IMR-90 (cell line): ENCODE data around the gene SOWAHB. TPM values are rescaled to one million over a fixed set of nuclear protein-coding genes. Genes with fewer than 3 reads are reported as not detected.

Experiments used
- ATAC-seq: fragments of 200-7000 bp; cut with Tn5 transposase; 2 replicates; pipeline ENCODE4 v1.9.1; 2020; ENCODE audit warnings: low read depth, mild to moderate bottlenecking, moderate library complexity
- BruUV-seq: library from RNA; stranded (reverse); fragments of 400-500 nt; replicated peaks from 2 replicates; lab custom pipeline; 2021; lab: Mats Ljungman, UMichigan
- CTCF ChIA-PET: fragments of 300-600 bp; formaldehyde crosslinking; extraction: SDS; loops from one replicate; lab custom pipeline; 2021; ENCODE audit warnings: antibody characterized with exemption; lab: Yijun Ruan, JAX
- POLR2A ChIA-PET: fragments of 300-600 bp; sonication (Branson Sonifier 250); formaldehyde crosslinking; loops from one replicate; lab custom pipeline; 2022; ENCODE audit warnings: antibody characterized with exemption; ENCODE audit not compliant: unreplicated experiment; lab: Charles Lee
- DNase-seq: peaks from one replicate; pipeline ENCODE4 v3.0.0; 2013
- H2AFZ ChIP-seq: replicated peaks from 2 replicates; pipeline ENCODE3; 2013; ENCODE audit warnings: low read length, mild to moderate bottlenecking; ENCODE audit not compliant: poor library complexity
- H2AK5ac ChIP-seq: 2 replicates; pipeline ENCODE4 v1.6.1; 2013; ENCODE audit warnings: low read depth, low read length, inconsistent platforms
- H2AK9ac ChIP-seq: replicated peaks from 2 replicates; pipeline ENCODE3; 2013; ENCODE audit warnings: mild to moderate bottlenecking, low read depth, low read length, moderate library complexity; ENCODE audit not compliant: poor library complexity
- H2BK120ac ChIP-seq: 2 replicates; pipeline ENCODE4 v1.6.1; 2013; ENCODE audit warnings: low read depth, low read length, inconsistent platforms
- H2BK15ac ChIP-seq: 3 replicates; pipeline ENCODE4 v1.6.1; 2013; ENCODE audit warnings: low read depth, low read length, inconsistent platforms
- H2BK20ac ChIP-seq: 2 replicates; pipeline ENCODE4 v1.6.1; 2013; ENCODE audit warnings: low read depth, mild to moderate bottlenecking, inconsistent platforms, low read length, moderate library complexity
- H2BK5ac ChIP-seq: 2 replicates; pipeline ENCODE4 v1.6.1; 2013; ENCODE audit warnings: mild to moderate bottlenecking, low read depth, low read length, inconsistent platforms; ENCODE audit not compliant: poor library complexity, severe bottlenecking
- H3K14ac ChIP-seq: replicated peaks from 2 replicates; pipeline ENCODE4 v1.6.1; 2013; ENCODE audit warnings: low read depth, low read length, inconsistent platforms
- H3K18ac ChIP-seq: 2 replicates; pipeline ENCODE4 v1.6.1; 2013; ENCODE audit warnings: low read depth, low read length, control low read depth
- H3K23ac ChIP-seq: 2 replicates; pipeline ENCODE4 v1.6.1; 2013; ENCODE audit warnings: low read depth, low read length, inconsistent platforms
- H3K27ac ChIP-seq: 2 replicates; pipeline ENCODE4 v1.5.1; 2013; ENCODE audit warnings: mild to moderate bottlenecking, control low read depth, low read length; ENCODE audit not compliant: insufficient read depth
- H3K27me3 ChIP-seq: 2 replicates; pipeline ENCODE4 v1.6.1; 2013; ENCODE audit warnings: low read length; ENCODE audit not compliant: control insufficient read depth, insufficient read depth
- H3K36me3 ChIP-seq: 2 replicates; pipeline ENCODE4 v1.6.1; 2013; ENCODE audit warnings: low read length, mixed read lengths; ENCODE audit not compliant: control insufficient read depth, insufficient read depth
- H3K4ac ChIP-seq: 2 replicates; pipeline ENCODE4 v1.6.1; 2013; ENCODE audit warnings: low read depth, low read length, inconsistent platforms
- H3K4me1 ChIP-seq: 2 replicates; pipeline ENCODE4 v1.6.1; 2013; ENCODE audit warnings: low read length, mixed read lengths; ENCODE audit not compliant: control insufficient read depth, insufficient read depth
- H3K4me2 ChIP-seq: 2 replicates; pipeline ENCODE4 v1.6.1; 2013; ENCODE audit warnings: low read depth, mild to moderate bottlenecking, control low read depth, low read length, moderate library complexity
- H3K4me3 ChIP-seq: 2 replicates; pipeline ENCODE4 v1.5.1; 2013; ENCODE audit warnings: low read depth, mild to moderate bottlenecking, control low read depth, low read length, moderate library complexity; ENCODE audit not compliant: insufficient read depth
- H3K56ac ChIP-seq: 2 replicates; pipeline ENCODE4 v1.6.1; 2013; ENCODE audit warnings: low read length, inconsistent platforms; ENCODE audit not compliant: insufficient read depth; ENCODE audit errors: extremely low read depth
- H3K79me1 ChIP-seq, 2 experiments: 2 replicates each; pipeline ENCODE4 v1.6.1; 2013; ENCODE audit warnings: low read length in 2 of 2, inconsistent platforms in 1 of 2, low read depth in 1 of 2
- H3K9ac ChIP-seq: 2 replicates; pipeline ENCODE4 v1.6.1; 2013; ENCODE audit warnings: low read depth, low read length, control low read depth
- H3K9me1 ChIP-seq: 2 replicates; pipeline ENCODE4 v1.6.1; 2013; ENCODE audit warnings: low read length, inconsistent platforms; ENCODE audit not compliant: insufficient read depth
- H3K9me3 ChIP-seq: 2 replicates; pipeline ENCODE4 v1.6.1; 2013; ENCODE audit warnings: low read length; ENCODE audit not compliant: control insufficient read depth, insufficient read depth
- H4K20me1 ChIP-seq: 2 replicates; pipeline ENCODE4 v1.6.1; 2013; ENCODE audit warnings: low read length, inconsistent platforms; ENCODE audit not compliant: insufficient read depth
- H4K5ac ChIP-seq: 2 replicates; pipeline ENCODE4 v1.6.1; 2013; ENCODE audit warnings: mild to moderate bottlenecking, low read depth, low read length, control low read depth
- H4K8ac ChIP-seq, 2 experiments: 2 replicates each; pipeline ENCODE4 v1.6.1; 2013; ENCODE audit warnings: low read depth in 2 of 2, low read length in 2 of 2, control low read depth in 1 of 2, inconsistent platforms in 1 of 2
- H4K91ac ChIP-seq: 2 replicates; pipeline ENCODE4 v1.6.1; 2013; ENCODE audit warnings: low read depth, low read length, inconsistent platforms; ENCODE audit not compliant: insufficient read depth
- NFE2L2 ChIP-seq: fragments of 150-350 bp; IDR thresholded peaks from 2 replicates; pipeline ENCODE4 v1.6.1; 2016; ENCODE audit warnings: low read depth, mild to moderate bottlenecking, low read length
- WGBS, 2 experiments: methylation state at CpG; one replicate each; pipeline versions ENCODE4 v1.1.5 to v1.1.7; 2013; ENCODE audit warnings: missing lambda C conversion rate in 2 of 2; ENCODE audit not compliant: insufficient read length in 1 of 2; ENCODE audit errors: extremely low coverage in 2 of 2; 5-methylcytosine and 5-hydroxymethylcytosine counted together
- dilution Hi-C: fragments of 300-500 bp; cut with HindIII; formaldehyde crosslinking; loops from one replicate; pipeline ENCODE4 v1.14.3; 2018; ENCODE audit warnings: low sequenced_read_pairs; ENCODE audit not compliant: unreplicated experiment
- in situ Hi-C: fragments of 300-500 bp; cut with MboI; formaldehyde crosslinking; loops from 3 replicates; pipeline ENCODE4 v1.14.3; 2019; ENCODE audit warnings: low sequenced_read_pairs, inconsistent platforms, mixed read lengths
- intact Hi-C: fragments of 100-400 bp; cut with micrococcal nuclease; formaldehyde crosslinking; loops from 2 replicates; pipeline ENCODE4 v1.10.0; 2022
- polyA plus RNA-seq, 3 experiments: library from polyadenylated mRNA; depleted of rRNA; stranded (reverse); fragments of >200 nt; gene quantifications; 2 replicates each; pipeline ENCODE4 v1.2.3, GENCODE V29; 2012; ENCODE audit warnings: low replicate concordance in 1 of 3
- total RNA-seq: library from RNA; depleted of rRNA; stranded (reverse); fragments of >200 nt; gene quantifications from 2 replicates; pipeline ENCODE4 v1.2.3, GENCODE V29; 2012

The SOWAHB gene
- total and polyA plus RNA-seq, 2 of the 4 experiments (the other 2 are of a cell fraction): not detected

DNA sequence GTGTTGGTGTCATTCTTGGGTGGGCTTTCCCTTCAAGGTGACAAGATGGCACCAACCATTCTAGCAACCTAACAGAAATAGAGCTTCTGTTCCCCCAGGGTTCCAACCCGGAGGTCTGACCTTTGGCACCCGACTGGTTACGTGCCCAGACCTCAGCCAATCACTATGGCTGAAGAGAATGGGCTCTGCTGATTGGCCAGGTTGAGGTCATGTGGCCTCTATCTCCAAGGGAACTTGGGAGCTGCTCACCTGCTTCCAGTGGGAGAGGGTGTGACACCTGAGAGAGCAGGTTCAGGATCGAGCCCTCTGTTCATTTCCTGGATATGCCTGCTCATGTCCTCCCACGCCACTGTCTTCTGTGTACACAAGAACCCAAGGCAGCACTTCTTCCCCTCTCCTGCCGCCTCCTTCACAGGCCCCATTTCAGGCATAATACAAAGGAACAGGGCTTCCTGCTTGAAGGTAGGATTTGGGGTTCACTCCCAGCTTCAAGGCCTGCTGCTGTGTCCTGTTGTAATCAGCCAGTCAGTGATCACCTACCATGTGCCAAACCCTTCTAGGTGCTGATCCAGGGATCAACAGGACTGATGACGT is 11.0 kb downstream of the SOWAHB start:
- Histone ChIP-seq H2BK5ac (no peak overlapping the region), H2BK120ac (no peak overlapping the region), H2BK15ac (no peak overlapping the region), H2AK9ac (no peak overlapping the region), H4K91ac (peak overlapping the region; percentile 41; the same call in 1 of the 2 replicates), H3K27me3 (no peaks in the 10 kb centered on the region), H3K4me2 (no peak overlapping the region), H3K9ac (no peak overlapping the region), H3K27ac (no peak overlapping the region), H2AFZ (peak overlapping the region; percentile 5), H3K4ac (no peak overlapping the region), H4K8ac (no peak overlapping the region), H3K9me1 (peaks cover 4% of the 10 kb centered on the region; the same call in 1 of the 2 replicates), H3K79me1 (no peaks in the 10 kb centered on the region), H3K56ac (no peak overlapping the region), H4K5ac (no peak overlapping the region), H3K14ac (no peak overlapping the region), H3K9me3 (no peaks in the 10 kb centered on the region), H3K23ac (no peak overlapping the region), H3K4me1 (0 out of 2 replicates have a peak, but pooled peaks cover 2% of the 10 kb centered on the region), H2AK5ac (no peak overlapping the region; the same call in 1 of the 2 replicates), H2BK20ac (no peak overlapping the region), H4K20me1 (no peaks in the 10 kb centered on the region), H3K4me3 (no peak overlapping the region), H3K36me3 (no peaks in the 10 kb centered on the region), H3K18ac (no peak overlapping the region)
- dilution Hi-C loops (no loop called here), in situ Hi-C loops (no loop called here), intact Hi-C loops (no loop called here)
- POLR2A ChIA-PET: interaction anchor here (0.6 kb wide), 1 partner anchor 184 kb away, joined by 3 read pairs; no protein-coding TSS in a partner anchor
- BruUV-seq: no TSS peak
- 86% methylated on average over 1 of the region's 7 CpGs; no CpG with 5 or more reads in 1 of the 2 experiments for WGBS, 2 experiments
- TF ChIP-seq NFE2L2: no peak
- ATAC-seq (no peak), DNase-seq (no peak)
- CTCF ChIA-PET: no interaction called here
